ENCODE measurements around the gene LIMS2.

- TF ChIP-seq EHF (CRISPR knock-in tag; IDR thresholded peaks at IDR 0.05): no peak
- no peak for TF ChIP-seq POLR2A (IDR thresholded peaks at IDR 0.05; ENCODE audit: low read length)
- no peak for TF ChIP-seq CTCF (IDR thresholded peaks at IDR 0.05)
- no peak for TF ChIP-seq HMGXB4 (CRISPR knock-in tag; IDR thresholded peaks at IDR 0.05; ENCODE audit: borderline replicate concordance)
- no peak for TF ChIP-seq CEBPB (IDR thresholded peaks at IDR 0.05)
- TF ChIP-seq ESRRA (IDR thresholded peaks at IDR 0.05; ENCODE audit: borderline replicate concordance, low read length): no peak
- TF ChIP-seq JUN (IDR thresholded peaks at IDR 0.05): no peak
- TF ChIP-seq RAD21 (conservative IDR thresholded peaks at IDR 0.05 in 1 of 2, IDR thresholded peaks at IDR 0.05 in 1 of 2): no peak
- TF ChIP-seq JUNB (IDR thresholded peaks at IDR 0.05): no peak
- TF ChIP-seq EP300 (IDR thresholded peaks at IDR 0.05): no peak
- TF ChIP-seq PHF8 (IDR thresholded peaks at IDR 0.05; ENCODE audit: borderline replicate concordance, low read depth): no peak
- no peak for TF ChIP-seq MYC (IDR thresholded peaks at IDR 0.05; ENCODE audit: borderline replicate concordance, low read length)
Observed at GRCh38 chr2:127624320-127624755, 51.0 kb downstream of the LIMS2 start.
